Endodermal cell (in vitro differentiated cells): ENCODE data around the gene CXXC5. TPM values are rescaled to one million over a fixed set of nuclear protein-coding genes. Genes with fewer than 3 reads are reported as not detected.

ENCODE experiments used
- DNase-seq: peaks from one replicate; pipeline ENCODE4 v3.0.0-alpha.2; 2017
- H3K27ac ChIP-seq: 2 replicates; pipeline ENCODE4 v1.5.1; 2013; ENCODE audit warnings: mild to moderate bottlenecking, low read depth, low read length, moderate library complexity
- H3K27me3 ChIP-seq: 2 replicates; pipeline ENCODE4 v1.6.1; 2013; ENCODE audit warnings: mild to moderate bottlenecking, low read length, moderate library complexity; ENCODE audit not compliant: insufficient read depth, control insufficient read depth, poor library complexity, severe bottlenecking
- H3K36me3 ChIP-seq: 2 replicates; pipeline ENCODE4 v1.7.0; 2013; ENCODE audit warnings: mild to moderate bottlenecking, low read length, moderate library complexity; ENCODE audit not compliant: control insufficient read depth, insufficient read depth
- H3K4me1 ChIP-seq: one replicate; pipeline ENCODE4 v1.7.0; 2013; ENCODE audit warnings: low read length; ENCODE audit not compliant: control insufficient read depth, insufficient read depth
- H3K4me3 ChIP-seq: 2 replicates; pipeline ENCODE4 v1.5.1; 2013; ENCODE audit warnings: mild to moderate bottlenecking, low read length, moderate library complexity
- H3K9ac ChIP-seq: 2 replicates; pipeline ENCODE4 v1.6.1; 2013; ENCODE audit warnings: mild to moderate bottlenecking, low read length, moderate library complexity; ENCODE audit not compliant: poor library complexity, severe bottlenecking; ENCODE audit errors: extremely low read depth
- H3K9me3 ChIP-seq: 2 replicates; pipeline ENCODE4 v1.6.1; 2013; ENCODE audit warnings: mild to moderate bottlenecking, low read length, moderate library complexity; ENCODE audit not compliant: control insufficient read depth
- H3K27ac Mint-ChIP-seq: 2 replicates; pipeline ENCODE4 v1.8.0; 2020; ENCODE audit warnings: mixed read lengths
- H3K27me3 Mint-ChIP-seq: 2 replicates; pipeline ENCODE4 v1.8.0; 2021; ENCODE audit warnings: mild to moderate bottlenecking, mixed read lengths; ENCODE audit not compliant: insufficient read depth
- H3K36me3 Mint-ChIP-seq: 2 replicates; pipeline ENCODE4 v1.8.0; 2020; ENCODE audit warnings: low read depth, mixed read lengths
- H3K4me1 Mint-ChIP-seq: 2 replicates; pipeline ENCODE4 v1.8.0; 2020; ENCODE audit warnings: mixed read lengths
- H3K4me3 Mint-ChIP-seq: 2 replicates; pipeline ENCODE4 v1.8.0; 2020; ENCODE audit warnings: mild to moderate bottlenecking, moderate library complexity, mixed read lengths
- H3K9me3 Mint-ChIP-seq: 2 replicates; pipeline ENCODE4 v1.8.0; 2020; ENCODE audit warnings: mild to moderate bottlenecking, mixed read lengths
- WGBS, 2 experiments: methylation state at CpG; one replicate each; pipeline versions ENCODE4 v1.1.5 to v1.1.7; 2013; ENCODE audit warnings: missing lambda C conversion rate in 2 of 2, mixed read lengths in 1 of 2; ENCODE audit not compliant: insufficient coverage in 1 of 2, insufficient read length in 1 of 2; 5-methylcytosine and 5-hydroxymethylcytosine counted together
- total RNA-seq, 2 donors: library from RNA; stranded (reverse); fragmentation: NEBNext Ultra II Directional in 1 of 2; extraction: Animal tissue kit (Norgen Biotek cat#: 25700) in 1 of 2; gene quantifications; 2 replicates in 1 of 2; 3 replicates in 1 of 2; pipeline ENCODE4 v1.2.1, GENCODE V29; 2021
- TF ChIP-seq, protein P1 (sequence below): fragments of 200-600 bp; sonication (generic); conservative IDR thresholded peaks from 2 replicates; pipeline ENCODE4 v1.5.0; 2021; ENCODE audit warnings: antibody characterized with exemption, mild to moderate bottlenecking

The CXXC5 gene
- total RNA-seq, 2 donors from 2014 or later, result 50.5 to 67.9 TPM

DNA sequence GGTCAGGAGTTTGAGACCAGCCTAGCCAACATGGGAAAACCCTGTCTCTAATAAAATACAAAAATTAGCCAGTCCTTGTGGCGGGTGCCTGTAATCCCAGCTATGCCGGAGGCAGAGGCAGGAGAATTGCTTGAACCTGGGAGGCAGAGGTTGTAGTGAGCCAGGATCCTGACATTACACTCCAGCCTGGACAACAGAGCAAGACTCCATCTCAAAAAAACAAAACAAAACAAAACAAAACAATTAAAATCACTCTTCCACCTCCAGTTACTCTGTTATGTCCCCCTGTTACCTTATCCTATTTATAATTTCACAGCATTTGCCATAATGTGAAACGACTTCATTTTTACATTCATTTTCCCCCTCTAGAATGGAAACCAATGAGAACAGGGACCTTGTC, 54.4 kb downstream of the CXXC5 start:
- Histone ChIP-seq H3K27ac (no peak overlapping the region), H3K36me3 (no peaks in the 10 kb centered on the region), H3K27me3 (no peaks in the 10 kb centered on the region), H3K4me1 (peaks cover 16% of the 10 kb centered on the region), H3K9ac (no peak overlapping the region), H3K9me3 (no peaks in the 10 kb centered on the region), H3K4me3 (no peak overlapping the region)
- Mint-ChIP-seq H3K4me3 (no peak overlapping the region), H3K4me1 (peaks cover 50% of the 10 kb centered on the region), H3K27ac (no peak overlapping the region), H3K36me3 (no peaks in the 10 kb centered on the region), H3K9me3 (no peaks in the 10 kb centered on the region), H3K27me3 (peaks cover 2% of the 10 kb centered on the region)
- TF ChIP-seq, protein P1, sequence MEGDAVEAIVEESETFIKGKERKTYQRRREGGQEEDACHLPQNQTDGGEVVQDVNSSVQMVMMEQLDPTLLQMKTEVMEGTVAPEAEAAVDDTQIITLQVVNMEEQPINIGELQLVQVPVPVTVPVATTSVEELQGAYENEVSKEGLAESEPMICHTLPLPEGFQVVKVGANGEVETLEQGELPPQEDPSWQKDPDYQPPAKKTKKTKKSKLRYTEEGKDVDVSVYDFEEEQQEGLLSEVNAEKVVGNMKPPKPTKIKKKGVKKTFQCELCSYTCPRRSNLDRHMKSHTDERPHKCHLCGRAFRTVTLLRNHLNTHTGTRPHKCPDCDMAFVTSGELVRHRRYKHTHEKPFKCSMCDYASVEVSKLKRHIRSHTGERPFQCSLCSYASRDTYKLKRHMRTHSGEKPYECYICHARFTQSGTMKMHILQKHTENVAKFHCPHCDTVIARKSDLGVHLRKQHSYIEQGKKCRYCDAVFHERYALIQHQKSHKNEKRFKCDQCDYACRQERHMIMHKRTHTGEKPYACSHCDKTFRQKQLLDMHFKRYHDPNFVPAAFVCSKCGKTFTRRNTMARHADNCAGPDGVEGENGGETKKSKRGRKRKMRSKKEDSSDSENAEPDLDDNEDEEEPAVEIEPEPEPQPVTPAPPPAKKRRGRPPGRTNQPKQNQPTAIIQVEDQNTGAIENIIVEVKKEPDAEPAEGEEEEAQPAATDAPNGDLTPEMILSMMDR, result no peak
- DNase-seq, result no peak
- WGBS, 2 experiments, result 95 to 99% methylated on average over 2 to 3 of the region's 3 CpGs

DNA sequence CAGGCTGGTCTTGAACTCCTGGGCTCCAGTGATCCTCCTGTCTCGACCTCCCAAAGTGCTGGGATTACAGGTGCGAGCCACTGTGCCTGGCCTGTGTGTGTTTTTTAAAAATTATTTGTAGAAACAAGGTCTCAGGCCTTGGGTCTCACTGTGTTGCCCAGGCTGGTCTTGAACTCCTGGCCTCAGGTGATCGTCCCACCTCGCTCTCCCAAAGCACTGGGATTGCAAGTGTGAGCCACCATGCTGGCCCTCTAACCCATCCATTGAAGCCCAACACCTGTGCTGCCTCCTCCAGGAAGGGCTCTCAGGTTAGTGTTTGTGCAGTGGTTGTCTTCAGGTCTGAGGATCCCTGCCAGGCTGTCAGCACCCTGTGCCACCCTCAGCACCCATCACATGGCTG, 56.6 kb downstream of the CXXC5 start:
- no peak overlapping the region for H3K27ac Mint-ChIP-seq

DNA sequence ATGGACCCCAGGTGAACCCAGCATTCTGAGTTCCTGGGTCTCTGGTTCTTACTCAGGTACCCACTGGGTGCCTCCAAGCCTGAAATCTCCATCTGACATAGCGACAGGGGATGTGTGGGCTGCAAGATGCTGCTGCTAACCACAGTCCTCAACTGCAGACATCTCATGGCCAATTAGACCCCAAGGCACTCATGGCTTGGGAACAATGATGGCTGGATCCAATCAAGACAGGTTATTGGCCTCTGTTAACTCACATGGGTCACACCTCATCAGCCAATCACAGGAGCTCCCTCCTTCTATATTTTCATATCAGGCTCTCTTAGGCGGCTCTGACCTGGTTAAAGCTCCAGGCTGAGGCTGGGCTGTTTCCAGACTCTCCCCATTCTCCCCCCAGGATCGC, 57.0 kb downstream of the CXXC5 start:
- no peak for DNase-seq
- H3K4me3 ChIP-seq, result no peak overlapping the region
- H3K4me1 ChIP-seq, result peaks cover 27% of the 10 kb centered on the region
- no peak overlapping the region for H3K27ac Mint-ChIP-seq
- no peaks in the 10 kb centered on the region for H3K9me3 ChIP-seq
- no peak overlapping the region for H3K4me3 Mint-ChIP-seq
- no peak overlapping the region for H3K9ac ChIP-seq
- no peaks in the 10 kb centered on the region for H3K36me3 ChIP-seq
- no peak overlapping the region for H3K27ac ChIP-seq
- TF ChIP-seq, protein P1, result no peak
- no peaks in the 10 kb centered on the region for H3K36me3 Mint-ChIP-seq
- no peaks in the 10 kb centered on the region for H3K9me3 Mint-ChIP-seq
- peaks cover 47% of the 10 kb centered on the region for H3K4me1 Mint-ChIP-seq
- 88 to 100% methylated on average over 1 to 3 of the region's 3 CpGs for WGBS, 2 experiments
- peaks cover 2% of the 10 kb centered on the region for H3K27me3 Mint-ChIP-seq
- H3K27me3 ChIP-seq, result no peaks in the 10 kb centered on the region

More for the DNA sequence above, 56.6 kb downstream of the CXXC5 start:
- peaks cover 2% of the 10 kb centered on the region for H3K27me3 Mint-ChIP-seq
- Histone ChIP-seq H3K9ac (no peak overlapping the region), H3K4me3 (no peak overlapping the region), H3K27ac (no peak overlapping the region), H3K4me1 (peaks cover 27% of the 10 kb centered on the region), H3K9me3 (no peaks in the 10 kb centered on the region), H3K36me3 (no peaks in the 10 kb centered on the region), H3K27me3 (no peaks in the 10 kb centered on the region)
- no peak overlapping the region for H3K4me3 Mint-ChIP-seq
- TF ChIP-seq, protein P1, result no peak
- no peaks in the 10 kb centered on the region for H3K9me3 Mint-ChIP-seq
- no peaks in the 10 kb centered on the region for H3K36me3 Mint-ChIP-seq
- peaks cover 47% of the 10 kb centered on the region for H3K4me1 Mint-ChIP-seq
- 87 to 92% methylated on average over 3 to 4 of the region's 4 CpGs for WGBS, 2 experiments
- no peak for DNase-seq
